Measurements from ENCODE around the gene TMEM255B.

GRCh38 chr13:113818700-113819295 lies 59.8 kb downstream of the TMEM255B start:
- no peak for TF ChIP-seq POLR2A (IDR thresholded peaks at IDR 0.05)
- no peak for TF ChIP-seq CTCF (IDR thresholded peaks at IDR 0.05)
